ENCODE data around the gene PDE9A.

DNA sequence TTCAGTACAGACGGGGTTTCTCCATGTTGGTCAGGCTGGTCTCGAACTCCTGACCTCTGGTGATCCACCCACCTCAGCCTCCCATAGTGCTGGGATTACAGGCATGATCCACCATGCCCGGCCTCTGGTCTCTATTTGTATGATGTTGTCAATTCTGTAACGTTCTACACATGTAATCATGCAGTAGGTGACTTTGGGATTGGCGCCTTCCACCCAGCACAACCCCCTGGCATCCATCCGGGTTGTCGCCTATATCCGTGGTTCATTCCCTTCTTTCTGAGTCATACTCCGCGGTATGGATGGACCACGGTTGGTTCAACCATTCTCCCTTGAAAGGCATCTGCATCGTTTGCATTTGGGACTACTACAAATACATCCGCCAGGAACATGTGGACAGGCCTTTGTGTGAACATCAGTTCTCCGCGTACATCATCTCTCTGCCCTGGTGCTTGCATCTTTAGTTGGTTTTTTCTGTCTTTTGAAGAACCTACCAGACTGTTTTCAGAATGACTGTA lies 72.1 kb downstream of the PDE9A start:
- no peak for TF ChIP-seq EZH2 (IDR thresholded peaks at IDR 0.05; ENCODE audit: insufficient read depth, poor library complexity, severe bottlenecking)
- TF ChIP-seq EZH2phosphoT487 (IDR thresholded peaks at IDR 0.05; ENCODE audit: insufficient read depth, low read depth), result no peak
